GM21825 (cell line): Measurements from ENCODE around the gene LDAF1.
"Not testable (repeated sequence)": the region's sequence is repeated elsewhere in the genome, so short reads cannot be mapped to it uniquely, and the experiment has no call there.

Experiments
- ATAC-seq: cut with Tn5 transposase; IDR thresholded peaks from one replicate; pipeline ENCODE4 v1.9.1; 2021; ENCODE audit warnings: mild to moderate bottlenecking, moderate library complexity; ENCODE audit not compliant: unreplicated experiment

Gene LDAF1

DNA sequence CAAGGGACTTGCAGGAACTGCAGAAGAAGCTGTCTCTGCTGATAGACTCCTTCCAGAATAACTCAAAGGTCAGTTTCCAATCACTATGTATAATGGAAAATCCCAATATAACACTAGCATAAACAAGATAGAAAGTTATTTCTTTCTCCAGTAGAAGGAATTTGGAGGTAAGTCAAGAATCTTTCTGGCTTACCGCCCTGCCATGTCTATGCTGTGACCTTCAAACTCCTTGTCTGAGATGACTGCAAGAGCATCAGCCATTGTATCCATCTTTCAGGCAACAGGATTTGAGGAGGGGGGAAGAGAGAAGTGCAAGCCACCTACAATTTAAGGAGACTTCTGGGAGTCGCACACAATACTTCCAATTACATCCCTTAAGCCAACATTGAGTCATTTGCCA lies 2.7 kb downstream of the LDAF1 start:
- no peak for ATAC-seq

DNA sequence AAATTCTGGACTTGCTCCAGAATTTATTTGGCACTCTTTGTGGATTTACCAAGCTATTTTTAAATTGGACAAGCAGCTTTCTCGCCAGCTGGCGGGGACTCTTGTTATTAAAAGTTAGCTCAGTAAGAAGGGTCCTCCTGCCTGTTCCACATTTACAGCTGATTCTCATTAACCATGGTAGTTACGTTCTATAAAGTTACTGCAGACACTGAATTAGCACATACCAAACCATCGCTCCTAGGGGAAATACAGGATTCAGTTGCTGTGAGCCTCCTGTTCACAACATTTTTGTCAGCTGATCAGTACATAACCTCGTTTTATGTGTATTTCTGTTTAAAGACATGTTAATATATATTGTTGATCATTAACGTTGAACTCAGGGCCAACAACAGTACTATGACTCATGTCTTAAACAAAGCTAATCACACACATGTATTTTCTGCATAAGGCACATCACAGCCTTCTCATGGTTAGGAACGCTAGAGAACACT lies 4.2 kb downstream of the LDAF1 start:
- no peak for ATAC-seq

DNA sequence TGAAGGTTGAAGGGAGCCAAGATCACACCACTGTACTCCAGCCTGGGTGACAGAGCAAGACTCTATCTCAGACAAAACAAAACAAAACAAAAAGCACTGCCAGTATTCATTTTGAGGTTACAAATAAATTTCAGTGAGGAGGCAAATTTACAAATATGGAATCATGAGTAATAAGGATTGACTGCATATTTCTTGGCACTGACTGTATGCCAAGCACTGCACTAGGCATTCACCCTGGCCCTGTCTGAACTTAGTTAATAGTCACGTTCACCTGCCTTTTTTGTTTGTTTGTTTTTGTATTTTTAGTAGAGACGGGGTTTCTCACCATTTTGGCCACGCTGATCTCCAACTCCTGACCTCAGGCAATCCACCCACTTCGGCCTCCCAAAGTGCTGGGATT lies 5.1 kb downstream of the LDAF1 start:
- ATAC-seq = no peak

DNA sequence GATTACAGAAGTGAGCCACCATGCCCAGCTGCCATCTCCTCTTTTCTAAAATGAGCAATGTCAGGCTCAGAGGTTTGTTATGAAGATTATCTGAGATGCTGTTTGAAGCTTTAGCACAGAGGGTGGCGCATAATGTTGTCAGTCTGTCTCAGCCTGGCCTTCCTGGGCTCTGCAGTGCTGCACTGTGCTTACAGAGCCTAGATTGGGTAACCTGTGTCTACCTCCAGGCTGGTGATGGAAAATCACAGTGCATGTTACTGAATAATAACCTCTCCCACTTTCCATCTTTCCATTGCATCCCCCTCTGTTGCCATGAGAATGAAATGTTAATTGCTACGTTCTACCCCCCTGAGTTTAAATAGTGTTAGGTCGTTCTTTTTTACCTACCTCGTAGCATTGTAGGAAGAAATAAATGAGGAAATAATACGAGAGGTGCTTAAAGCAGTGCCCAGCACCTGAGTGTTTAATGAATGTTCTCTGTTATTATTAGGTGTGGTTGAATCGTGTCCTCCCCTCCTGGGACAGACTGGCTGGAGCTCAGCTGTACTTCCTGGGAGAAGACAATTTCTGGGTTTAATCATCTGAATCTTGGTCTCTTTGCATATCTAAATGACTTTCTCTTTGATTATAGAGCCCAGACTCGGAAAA lies 6.2 kb downstream of the LDAF1 start:
- no peak for ATAC-seq

DNA sequence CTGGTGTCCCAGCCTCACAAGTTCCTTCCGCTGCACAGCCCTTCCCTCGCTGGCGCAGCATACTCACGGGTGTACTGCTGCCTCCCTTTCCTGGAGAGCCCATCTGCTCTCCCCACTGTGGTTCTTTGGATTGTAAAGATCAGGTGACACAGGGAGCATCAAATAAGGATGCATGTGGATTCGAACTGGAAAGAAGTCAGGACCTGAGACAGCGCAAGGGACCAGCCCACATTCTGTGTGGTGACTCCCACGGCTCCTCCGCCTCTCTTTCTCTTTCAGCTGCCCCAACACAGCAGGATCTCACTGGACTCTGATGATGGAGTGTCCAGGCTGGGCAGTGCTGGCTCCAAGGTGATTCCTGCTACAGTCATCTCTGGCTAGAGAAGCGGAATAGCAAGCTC lies 8.1 kb downstream of the LDAF1 start:
- no peak for ATAC-seq

DNA sequence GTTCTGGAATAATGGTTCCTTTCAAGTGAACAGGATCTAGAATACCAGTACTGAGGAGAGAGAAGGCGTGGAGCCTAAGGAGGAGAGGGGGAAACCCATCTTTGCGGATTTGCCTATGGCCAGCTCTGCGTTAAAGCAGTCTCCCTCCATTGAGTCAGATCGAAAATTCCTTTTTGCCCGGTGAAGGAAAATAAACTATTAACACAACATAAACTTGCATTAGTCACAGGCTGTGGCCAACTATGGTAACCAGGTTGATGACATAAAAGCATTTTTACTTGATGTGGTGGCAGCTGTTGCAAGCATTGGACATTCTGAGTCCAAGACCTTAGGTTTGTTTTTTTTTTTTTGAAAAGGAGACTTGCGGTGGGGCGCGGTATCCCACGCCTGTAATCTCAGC lies 8.9 kb downstream of the LDAF1 start:
- no peak for ATAC-seq

DNA sequence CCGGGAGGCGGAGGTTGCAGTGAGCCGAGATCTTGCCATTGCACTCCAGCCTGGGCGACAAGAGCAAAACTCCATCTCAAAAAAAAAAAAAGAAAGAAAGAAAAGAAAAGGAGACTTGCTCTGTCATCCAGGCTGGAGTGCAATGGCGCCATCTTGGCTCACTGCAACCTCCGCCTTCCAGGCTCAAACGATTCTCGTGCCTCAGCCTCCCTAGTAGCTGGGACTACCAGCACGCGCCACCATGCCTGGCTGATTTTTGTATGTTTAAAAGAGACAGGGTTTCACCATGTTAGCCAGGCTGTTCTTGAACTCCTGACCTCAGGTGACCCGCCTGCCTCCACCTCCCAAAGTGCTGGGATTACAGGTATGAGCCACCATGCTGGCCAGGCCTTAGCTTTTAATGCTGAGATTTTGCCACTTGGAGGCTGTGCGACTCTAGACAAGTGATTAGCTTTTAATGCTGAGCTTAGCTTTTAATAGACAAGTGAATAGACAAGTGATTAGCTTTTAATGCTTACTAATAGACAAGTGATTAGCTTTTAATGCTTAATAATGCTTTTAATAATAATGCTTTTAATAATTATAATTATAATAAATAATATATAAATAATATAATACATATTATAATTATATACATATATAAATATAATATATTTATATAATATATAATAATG lies 9.6 kb downstream of the LDAF1 start:
- no peak for ATAC-seq

DNA sequence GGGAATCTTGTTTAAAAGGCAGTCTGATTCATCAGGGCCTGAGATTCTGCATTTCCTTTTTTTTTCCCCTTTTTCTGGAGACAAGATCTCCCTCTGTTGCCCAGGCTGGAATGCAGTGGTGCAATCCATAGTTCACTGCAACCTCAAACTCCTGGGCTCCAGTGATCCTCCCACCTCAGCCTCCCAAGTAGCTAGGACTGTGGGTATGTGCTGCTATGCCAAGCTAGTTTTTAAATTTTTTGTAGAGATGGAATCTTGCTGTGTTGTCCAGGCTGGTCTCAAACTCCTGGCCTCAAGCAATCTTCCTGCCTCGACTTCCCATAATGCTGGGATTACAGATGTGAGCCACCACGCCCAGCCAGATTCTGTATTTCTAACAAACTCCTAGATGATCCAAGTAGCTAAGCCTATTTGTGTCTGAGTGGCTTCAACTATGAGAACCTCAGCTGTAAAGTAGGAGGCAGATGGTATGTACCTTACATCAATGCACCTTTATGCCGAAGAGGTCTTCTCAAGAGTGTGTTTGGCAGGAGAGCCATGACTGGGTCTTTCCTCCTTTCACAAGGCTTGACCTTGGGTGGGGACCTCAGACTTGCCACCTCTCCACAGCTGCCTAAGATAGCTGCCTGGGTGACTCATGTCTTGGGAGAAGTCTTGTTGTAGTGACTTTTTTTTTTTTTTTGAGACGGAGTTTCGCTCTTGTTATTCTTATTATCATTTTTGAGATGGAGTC lies 10.9 kb downstream of the LDAF1 start:
- ATAC-seq = no peak

DNA sequence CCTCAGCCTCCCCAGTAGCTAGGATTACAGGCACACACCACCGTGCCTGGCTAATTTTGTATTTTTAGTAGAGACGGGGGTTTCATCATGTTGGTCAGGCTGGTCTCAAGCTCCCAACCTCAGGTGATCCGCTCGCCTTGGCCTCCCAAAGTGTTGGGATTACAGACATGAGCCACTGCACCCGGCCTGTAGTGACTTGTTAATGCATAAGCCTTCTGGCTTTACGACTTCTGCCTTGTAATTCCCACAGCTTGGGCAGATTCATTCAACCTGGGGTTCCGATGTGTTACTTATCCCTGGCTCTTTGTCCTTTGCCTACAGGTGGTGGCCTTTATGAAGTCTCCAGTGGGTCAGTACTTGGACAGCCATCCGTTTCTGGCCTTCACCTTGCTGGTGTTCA lies 11.6 kb downstream of the LDAF1 start:
- not testable (repeated sequence) for ATAC-seq

DNA sequence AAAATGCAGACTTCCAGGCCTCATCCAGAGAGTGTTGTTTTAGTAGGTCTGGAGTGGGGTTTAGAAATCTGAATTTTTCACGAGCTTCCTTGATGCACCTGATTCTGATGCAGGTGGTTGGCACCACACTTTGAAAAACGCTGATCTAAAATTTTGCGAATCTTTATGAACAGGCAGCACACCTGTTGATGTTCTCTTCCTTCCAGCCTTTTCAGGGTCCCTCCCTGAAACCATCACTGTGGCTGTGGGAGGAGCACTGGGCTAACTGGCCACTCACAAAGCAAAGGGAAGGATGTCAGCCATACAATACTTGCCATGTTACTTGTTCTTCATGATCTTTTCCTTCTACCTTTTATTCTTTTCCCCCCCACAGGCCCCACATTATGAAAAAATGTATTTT lies 14.2 kb downstream of the LDAF1 start:
- ATAC-seq = no peak

DNA sequence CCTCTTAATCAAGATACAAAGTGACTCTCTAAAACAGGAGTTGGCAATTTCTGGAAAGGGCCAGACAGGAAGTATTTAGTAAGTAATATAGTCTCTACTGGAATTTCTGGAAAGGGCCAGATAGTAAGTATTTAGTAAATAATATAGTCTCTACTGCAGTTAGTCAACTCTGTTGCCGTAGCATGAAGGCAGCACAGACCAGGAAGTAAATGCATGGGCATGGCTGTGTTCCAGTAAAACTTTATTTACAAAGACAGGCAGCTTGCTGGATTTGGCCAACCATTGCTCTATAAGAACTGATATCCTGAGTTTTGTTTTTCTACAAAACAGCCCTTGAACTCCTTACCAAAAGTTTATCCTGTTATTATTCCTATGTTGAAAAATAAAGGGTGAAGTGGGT lies 16.9 kb downstream of the LDAF1 start:
- no peak for ATAC-seq

DNA sequence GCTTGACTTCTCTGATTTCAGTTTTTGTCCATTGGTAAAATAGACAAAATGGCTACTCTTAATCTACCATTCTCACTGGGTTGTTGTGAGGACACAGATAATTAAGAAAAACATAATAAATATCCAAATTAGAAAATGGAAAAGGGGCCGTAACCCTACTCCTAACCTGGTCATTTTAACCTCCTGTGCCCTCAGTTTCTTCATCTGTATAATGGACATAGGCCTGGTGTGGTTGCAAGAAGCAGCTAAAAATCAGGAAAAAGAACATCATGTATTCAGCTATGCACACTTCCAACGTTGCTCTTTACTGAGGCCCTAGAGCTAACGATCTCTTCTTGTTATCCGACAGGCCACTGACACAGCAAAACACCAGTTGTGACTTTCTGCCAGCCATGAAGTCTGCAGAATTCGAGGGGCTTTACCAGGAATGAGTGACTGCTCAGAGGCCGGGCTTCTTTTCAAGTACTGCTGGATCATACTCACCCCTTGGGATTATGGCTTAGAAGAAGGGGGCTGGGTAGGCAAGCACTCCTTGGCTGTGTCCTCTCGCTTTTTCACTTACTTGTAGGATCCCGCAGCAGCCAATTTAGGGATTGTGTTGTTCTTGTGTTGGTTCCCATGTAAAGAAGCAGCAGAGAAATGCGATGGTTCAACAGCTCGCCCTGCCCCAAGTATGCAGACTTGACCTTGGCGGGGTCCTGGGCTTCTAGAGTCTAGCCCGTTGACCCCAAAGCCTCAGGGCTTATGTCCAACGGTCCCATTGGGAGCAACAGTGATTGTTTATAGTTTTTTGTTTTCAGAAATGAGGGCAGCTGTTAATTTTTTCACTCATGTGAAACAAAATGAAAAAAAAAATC lies 20.9 kb downstream of the LDAF1 start:
- ATAC-seq = no peak

DNA sequence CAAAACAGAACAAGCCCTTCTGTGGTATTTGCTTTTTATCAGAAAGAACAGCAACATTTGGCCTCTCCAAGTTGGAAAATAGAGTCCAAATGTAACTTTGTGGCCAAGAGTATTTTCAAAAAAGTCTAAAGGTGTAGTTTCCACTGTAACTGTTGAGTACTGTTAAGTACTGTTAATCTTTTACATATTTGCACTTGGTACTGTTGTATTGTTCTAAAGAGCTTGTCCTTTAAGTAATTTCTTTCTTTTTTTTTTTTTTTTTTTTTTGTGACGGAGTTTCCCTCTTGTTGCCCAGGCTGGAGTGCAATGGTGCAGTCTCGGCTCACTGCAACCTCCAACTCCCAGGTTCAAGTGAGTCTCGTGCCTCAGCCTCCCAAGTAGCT lies 21.5 kb downstream of the LDAF1 start:
- ATAC-seq = no peak

DNA sequence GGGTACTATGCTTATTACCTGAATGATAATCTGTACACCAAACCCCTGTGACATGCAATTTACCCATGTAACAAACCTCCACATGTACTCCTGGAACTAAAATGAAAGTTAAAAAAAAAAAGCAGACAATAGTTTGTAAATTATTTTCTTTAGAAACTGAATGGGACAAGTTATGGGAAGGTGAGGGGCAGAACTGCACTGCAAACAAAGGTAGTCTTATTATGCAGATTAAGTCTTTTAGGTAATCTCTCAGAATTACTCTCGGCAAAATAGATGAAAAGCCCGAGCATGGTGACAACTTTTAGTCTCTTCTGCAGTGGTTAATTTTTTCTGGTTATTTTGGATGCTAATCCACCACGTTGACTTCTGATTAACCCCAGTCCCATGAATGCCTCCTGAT lies 25.5 kb downstream of the LDAF1 start:
- no peak for ATAC-seq

DNA sequence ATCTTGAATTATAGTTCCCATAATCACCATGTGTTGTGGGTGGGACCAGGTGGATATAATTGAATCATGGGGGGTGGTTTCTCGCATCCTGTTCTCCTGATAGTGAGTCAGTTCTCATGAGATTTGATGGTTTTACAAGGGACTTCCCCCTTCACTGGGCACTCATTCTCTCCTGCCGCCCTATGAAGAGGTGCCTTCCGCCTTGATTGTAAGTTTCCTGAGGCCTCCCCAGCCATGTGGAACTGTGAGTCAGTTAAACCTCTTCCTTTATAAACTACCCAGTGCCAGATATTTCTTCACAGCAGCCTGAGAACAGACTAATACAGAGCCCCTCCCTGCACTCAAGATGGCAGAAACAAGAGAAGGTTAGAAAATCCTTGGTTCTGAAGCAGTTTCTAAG lies 26.4 kb downstream of the LDAF1 start:
- no peak for ATAC-seq

DNA sequence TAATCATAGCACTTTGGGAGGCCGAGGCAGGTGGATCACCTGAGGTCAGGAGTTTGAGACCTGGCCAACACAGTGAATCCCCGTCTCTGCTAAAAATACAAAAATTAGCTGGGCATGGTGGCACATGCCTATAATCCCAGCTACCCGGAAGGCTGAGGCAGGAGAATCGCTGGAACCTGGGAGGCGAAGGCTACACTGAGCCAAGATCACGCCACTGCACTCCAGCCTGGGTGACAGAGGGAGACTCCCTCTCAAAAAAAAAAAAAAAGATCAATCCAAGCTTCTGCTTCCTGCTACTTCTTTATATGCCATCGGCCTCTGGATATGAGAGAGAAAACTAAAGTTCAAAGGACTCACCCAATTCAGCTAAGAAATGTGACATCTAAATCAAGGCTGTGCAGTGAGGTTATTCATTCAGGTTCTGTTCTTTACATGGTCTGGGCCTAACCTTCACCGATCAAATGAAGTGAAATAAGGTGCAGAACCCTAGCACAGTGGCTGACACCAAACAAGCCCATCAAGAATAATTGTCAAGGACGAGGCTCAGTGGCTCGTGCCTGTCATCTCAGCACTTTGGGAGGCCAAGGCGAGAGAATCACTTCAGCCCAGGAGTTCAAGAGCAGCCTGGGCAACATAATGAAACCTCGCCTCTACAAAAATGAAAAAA lies 27.3 kb downstream of the LDAF1 start:
- ATAC-seq = no peak

DNA sequence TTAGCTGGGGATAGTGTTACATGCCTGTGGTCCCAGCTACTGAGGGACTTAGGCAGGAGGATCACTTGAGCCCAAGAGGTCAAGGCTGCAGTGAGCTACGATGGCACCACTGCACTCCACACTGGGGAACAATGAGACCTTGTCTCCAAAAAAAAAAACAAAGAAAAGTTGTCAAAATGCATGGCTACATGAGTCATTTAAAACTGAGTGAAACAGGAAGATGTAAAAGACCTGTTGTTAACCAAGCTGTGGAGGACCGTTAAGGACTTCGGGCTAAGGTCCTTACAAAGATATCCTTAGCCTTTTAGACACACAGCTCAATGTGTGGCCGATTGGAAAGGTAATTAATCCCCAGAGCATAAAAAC lies 27.8 kb downstream of the LDAF1 start:
- ATAC-seq = no peak

DNA sequence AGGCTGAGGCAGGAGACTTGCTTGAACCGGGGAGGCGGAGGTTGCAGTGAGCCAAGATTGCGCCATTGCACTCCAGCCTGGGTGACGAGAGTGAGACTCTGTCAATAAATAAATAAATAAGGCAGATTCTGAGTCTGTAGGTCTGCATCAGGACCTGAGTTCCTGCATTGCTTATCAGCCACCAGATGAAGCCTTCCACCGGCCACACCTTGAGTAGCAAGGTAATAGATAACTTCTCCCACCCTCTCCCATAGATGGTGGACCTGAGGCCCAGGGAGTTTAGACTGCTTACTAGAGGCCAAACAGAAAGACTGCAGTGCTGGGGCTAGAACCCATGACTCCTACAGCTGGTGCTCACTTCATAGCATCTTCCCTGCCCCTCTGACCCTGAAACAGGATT lies 30.8 kb downstream of the LDAF1 start:
- ATAC-seq = no peak

DNA sequence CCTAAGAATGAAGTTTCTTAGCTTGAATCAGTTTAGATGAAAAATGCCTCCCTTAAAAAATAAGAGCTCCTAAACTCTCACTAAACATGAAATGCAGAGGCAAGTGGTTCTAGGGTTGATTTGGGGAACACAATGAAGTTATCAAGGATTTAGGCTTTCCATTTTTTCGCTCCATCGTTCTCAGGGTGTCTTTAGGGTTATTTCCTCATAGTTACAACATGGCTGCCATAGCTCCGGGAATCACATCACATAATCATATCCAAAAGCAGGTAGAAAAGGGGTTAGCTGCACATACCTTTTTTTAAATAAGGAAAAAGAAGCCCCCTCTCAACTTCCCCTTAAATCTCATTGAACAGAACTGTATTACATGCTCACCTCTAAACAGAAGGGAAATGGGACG lies 31.5 kb downstream of the LDAF1 start:
- ATAC-seq = no peak

DNA sequence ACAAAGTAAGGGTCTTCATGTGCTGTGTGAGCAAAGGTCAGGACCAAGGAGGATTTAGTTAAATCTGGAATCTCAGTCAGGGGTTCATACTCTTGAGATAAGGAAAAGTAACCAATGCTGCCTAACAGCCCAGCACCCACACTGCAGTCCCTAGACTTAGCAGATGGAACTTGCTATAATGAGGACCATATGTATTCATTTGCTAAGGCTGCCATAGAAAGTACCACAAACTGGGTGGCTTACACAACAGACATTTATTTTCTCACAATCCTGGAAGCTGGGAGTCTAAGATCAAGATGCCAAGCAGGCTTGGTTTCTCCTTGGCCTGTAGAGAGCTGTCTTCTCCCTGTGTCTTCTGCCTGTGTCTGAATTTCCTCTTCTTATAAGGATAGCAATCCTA lies 32.1 kb downstream of the LDAF1 start:
- no peak for ATAC-seq

DNA sequence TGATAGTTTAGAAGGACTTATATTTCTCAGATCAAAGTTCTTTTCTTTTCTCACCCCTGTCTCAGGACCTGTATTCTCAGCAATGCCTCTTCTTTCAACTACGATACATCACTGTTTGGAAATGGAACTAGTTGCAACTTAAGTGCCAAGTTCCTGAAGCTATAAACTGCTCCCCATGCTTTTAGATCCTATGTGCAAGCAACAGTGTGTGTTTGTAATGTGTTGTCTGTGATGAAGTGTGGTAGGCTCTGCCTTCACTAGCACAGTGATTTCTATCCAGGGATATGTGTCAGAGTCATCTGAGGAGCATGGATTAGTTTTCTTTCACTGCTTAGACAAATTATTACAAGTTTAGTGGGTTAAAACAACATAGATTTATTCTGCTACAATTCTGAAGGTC lies 34.5 kb downstream of the LDAF1 start:
- no peak for ATAC-seq
